ENCODE data around the gene DGKA. TPM values are rescaled to one million over a fixed set of nuclear protein-coding genes. Genes with fewer than 3 reads are reported as not detected.
"Not testable (repeated sequence)": the region's sequence is repeated elsewhere in the genome, so short reads cannot be mapped to it uniquely, and the experiment has no call there.

Gene DGKA
- 10 to 100 TPM; 17.2 to 17.8 (median 17.7) TPM for polyA plus RNA-seq (ENCODE audit: insufficient read length in 3 of 3)

GRCh38 chr12:55930771-55931316, at the start of gene DGKA:
DGKA (plus strand) TSS chr12:55931162; CDS start chr12:55936504, 5,342 bp downstream.
- DNase-seq (ENCODE audit: low read depth in 3 of 3, low spot score in 2 of 3) = no peak

GRCh38 chr12:55885113-55885512, 45.8 kb upstream of the DGKA start:
- no peak for DNase-seq (ENCODE audit: low read depth in 3 of 3, low spot score in 2 of 3)

- no peak for DNase-seq (ENCODE audit: low read depth in 3 of 3, low spot score in 2 of 3)
Measured at GRCh38 chr12:55891310-55891709, 39.7 kb upstream of the DGKA start.

DNA sequence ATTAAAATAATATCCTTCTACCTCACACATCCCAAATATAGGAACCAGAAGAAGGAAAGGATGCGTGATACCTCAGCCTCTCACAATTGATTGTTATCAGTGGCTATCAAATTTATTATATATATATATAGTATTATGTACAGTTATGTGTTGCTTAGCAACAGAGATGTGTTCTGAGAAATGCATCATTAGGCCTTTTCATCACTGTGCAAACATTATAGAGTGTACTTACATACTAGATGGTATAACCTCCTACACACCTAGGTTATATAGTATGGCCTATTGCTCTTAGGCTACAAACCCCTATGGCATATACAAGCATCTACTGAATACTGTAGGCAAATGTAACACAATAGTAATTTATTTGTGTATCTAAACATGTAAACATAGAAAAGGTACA, 37.2 kb upstream of the DGKA start:
- DNase-seq (ENCODE audit: low read depth in 3 of 3, low spot score in 2 of 3) = no peak

DNA sequence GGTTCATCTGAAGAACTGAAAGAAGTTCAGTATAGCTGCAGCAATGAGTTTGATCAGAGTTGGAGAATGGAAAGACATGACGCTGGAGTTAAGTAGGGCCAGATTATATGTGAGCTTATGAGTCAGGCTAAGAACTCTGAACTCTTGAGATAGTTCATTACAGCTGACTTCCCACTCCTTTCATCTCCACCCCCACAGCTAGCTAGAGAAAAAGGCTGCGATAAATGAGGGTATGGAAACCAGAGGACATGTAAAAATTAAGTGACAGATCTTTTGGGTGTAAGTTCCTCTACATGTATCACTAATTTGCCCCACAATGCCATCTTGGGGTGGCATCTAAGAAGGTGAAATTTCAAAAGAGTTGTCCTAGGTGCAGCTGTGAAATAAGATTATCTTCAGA, 31.9 kb upstream of the DGKA start:
- no peak for DNase-seq (ENCODE audit: low read depth in 3 of 3, low spot score in 2 of 3)

DNA sequence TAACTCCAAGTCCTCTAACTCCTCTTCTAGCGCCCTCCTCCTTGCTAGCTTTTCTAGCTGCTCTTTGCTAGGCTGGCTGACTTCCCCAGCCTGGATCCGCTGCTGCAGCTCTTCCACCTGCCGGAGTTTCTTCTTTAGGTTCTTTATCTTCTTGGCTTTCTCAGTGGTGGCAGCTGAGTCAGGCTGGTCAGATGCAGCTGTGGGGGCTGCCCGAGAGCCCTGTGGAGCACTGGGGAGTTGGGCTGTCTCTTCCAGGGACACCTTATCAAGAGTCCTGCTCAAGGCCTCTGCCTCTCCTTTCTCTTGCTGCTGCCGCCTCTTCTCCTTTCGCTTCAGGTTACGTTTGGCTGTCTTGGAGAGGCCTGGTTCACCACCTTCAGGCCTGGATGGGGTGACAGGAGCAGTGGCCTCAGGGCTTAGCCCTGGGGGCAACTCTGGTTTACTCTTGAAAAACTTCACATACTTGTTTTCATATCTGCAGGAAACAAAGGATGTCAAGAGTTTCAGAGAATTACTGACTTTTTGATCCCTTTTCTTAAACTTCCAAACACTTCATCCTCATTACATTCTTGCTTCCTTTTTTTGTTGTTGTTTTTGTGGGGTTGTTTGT, 29.0 kb upstream of the DGKA start:
- no peak for DNase-seq (ENCODE audit: low read depth in 3 of 3, low spot score in 2 of 3)

GRCh38 chr12:55906056-55906455, 24.9 kb upstream of the DGKA start:
- no peak for DNase-seq (ENCODE audit: low read depth in 3 of 3, low spot score in 2 of 3)

DNA sequence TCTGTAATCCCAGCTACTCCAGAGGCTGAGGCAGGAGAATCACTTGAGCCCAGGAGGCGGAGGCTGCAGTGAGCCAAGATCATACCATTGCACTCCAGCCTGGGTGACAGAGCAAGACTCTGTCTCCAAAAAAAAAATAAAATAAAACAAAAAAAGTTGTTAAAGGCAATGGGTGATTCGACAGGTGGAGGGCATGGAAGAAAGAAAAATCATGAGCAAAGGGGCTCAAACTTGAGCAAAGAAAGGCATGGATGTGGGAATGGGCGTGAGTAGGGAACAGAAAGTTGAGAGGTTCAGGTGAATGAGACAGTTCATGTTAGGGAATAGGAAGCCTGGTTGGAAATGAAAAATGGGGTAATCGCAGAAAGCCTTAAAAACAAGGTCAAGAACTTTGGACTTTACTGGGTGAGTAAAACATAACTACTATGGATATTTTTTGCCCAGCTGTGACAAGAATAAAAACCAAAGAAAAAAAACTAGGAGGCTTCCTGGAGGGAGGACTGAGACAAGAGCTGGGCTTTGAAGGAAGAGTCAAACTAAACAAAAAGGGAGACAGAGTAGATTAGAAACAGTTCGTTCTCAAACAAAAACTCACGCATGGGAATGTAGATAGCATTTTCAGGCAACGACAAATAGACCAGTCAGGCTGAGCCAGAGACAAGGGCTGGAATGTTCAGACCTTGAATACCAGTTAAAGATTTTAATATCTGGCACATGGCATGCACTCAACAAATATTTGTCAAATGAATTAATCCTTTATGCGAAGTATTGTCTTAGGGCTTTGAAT, 22.0 kb upstream of the DGKA start:
- no peak for DNase-seq (ENCODE audit: low read depth in 3 of 3, low spot score in 2 of 3)

DNA sequence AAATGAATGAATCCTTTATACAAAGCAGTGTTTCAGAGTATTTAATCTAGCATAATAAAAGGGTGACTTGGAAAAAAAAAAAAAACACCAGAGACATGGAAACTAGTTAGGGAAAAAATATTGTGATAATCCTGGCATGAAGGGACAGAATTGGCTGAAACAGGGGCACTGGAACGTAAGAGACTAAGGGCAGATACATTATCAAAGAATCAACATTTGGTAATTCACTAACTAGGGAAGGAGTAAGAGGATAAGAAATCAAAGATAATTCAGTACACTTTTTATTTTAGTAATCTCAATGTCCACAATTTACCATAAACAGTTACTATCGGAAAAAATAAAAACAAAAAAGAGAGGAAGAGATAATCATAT, 21.5 kb upstream of the DGKA start:
- DNase-seq (ENCODE audit: low read depth in 3 of 3, low spot score in 2 of 3) = no peak

DNA sequence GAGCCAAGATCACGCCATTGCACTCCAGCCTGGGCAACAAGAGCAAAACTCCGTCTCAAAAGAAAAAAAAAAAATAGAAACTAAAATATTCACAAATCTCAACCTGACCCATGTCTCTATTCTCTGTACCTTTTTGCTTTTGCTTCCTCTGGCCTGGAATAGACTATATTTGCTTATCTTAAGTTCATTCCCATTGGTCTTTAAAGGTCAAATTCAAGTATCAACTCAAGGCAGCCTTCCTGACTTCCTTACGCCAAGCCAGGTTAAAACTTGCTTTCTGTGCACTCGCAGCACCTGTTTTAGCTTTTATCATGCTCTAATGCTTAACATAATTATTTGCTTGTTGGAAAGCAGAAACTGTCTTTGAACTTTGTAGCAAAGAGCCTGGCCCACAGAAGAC, 18.1 kb upstream of the DGKA start:
- DNase-seq (ENCODE audit: low read depth in 3 of 3, low spot score in 2 of 3) = no peak

GRCh38 chr12:55915482-55915859, 15.5 kb upstream of the DGKA start:
- DNase-seq (ENCODE audit: low read depth in 3 of 3, low spot score in 2 of 3) = no peak

- DNase-seq (ENCODE audit: low read depth in 3 of 3, low spot score in 2 of 3) = not testable (repeated sequence)
Measured at GRCh38 chr12:55919032-55919431, 11.9 kb upstream of the DGKA start.

GRCh38 chr12:55922126-55922525, 8.8 kb upstream of the DGKA start:
- DNase-seq (ENCODE audit: low read depth in 3 of 3, low spot score in 2 of 3) = no peak

GRCh38 chr12:55923648-55924047, 7.3 kb upstream of the DGKA start:
- not testable (repeated sequence) for DNase-seq (ENCODE audit: low read depth in 3 of 3, low spot score in 2 of 3)

- DNase-seq (ENCODE audit: low read depth in 3 of 3, low spot score in 2 of 3) = no peak
Measured at GRCh38 chr12:55925371-55925770, 5.6 kb upstream of the DGKA start.

GRCh38 chr12:55925870-55926737, 4.9 kb upstream of the DGKA start:
- no peak for DNase-seq (ENCODE audit: low read depth in 3 of 3, low spot score in 2 of 3)

DNA sequence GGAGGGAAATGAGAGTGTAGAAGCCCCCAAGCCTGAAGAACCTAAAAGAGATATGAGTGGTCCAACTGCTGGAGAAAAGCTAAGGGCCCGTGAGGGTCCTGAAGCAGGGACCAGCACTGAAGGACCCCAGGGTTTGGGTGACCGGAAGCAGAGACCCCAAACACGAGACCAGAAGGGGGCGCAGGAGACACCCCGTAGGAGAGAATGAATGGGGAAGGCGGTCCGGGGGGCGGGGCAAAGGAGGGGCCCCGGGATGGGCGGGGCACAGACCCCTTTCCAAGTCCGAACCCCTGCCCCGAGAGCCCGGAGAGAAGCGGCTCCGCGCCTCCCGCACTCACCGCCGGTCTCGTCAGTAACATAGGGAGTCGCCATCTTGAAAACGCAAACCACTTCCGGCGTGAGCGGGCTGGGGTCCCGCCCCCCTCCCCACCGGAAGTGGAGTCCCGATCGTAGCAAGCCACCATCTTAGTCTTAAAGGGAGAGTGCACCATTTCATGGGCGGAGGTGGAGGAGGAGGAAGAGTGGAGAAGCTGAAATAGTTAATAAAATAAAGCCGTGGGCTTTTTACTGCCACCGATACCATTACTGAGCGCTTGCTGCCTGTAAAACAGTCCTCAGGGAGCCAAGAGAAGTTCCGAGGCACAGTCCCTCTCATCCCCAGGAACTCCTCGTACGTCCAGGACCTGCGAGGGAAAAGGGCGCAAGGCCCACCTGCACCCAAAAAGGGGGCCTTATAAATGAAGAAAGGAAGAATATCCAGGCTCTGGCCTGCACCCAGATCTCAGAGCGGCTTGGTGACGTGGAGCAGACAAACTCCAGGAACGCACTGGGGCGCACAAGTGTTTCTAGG, 4.0 kb upstream of the DGKA start:
- peak; percentile 84 to 88 (median 87) for DNase-seq (ENCODE audit: low read depth in 3 of 3, low spot score in 2 of 3)

DNA sequence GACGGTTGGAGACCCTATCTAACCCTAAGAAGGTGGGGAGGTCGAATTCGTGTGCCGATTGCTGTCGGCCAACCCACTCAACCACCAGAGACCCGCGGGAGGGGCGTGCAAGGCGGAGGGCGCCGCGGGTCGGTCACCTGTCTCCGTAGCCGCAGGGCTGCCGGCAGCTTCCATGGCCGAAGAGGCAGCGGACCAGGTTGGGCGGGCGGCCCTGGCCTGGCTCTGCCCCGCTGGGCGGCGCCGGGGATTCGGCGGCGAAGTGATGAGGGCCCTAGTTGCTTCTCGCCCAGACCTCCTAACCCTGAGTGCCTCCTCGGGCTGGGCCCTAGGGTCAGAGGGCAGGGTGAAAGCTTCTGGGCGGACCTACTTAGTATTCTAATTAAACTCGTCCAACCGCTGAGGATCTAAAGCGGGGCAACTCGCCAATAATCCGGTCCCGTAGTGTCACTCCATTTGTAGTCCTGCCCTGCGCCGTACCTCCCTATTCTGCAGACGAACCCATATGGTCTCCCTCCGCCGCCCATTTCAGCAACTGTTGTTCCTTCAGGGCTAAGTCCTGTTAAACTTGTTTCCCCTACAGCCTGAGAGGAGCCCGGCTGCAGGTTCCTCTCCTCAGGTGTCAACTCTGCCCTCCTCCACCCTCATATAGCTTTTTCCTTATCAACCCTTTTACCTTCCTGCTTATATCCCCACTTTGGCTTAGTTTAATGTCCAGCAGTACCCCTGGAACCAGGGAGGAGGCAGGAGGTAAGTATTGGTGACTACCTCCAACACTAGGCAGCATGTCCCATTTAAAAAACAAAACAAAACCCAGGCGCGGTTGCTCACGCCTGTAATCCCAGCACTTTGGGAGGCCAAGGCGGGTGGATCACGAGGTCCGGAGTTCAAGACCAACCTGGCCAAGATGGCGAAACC, 3.1 kb upstream of the DGKA start, which contains the start of gene PYM1:
PYM1 (minus strand) TSS at position 307 of the 915 bp plus-strand sequence; CDS start at position 174, 133 bp downstream.
- DNase-seq (ENCODE audit: low read depth in 3 of 3, low spot score in 2 of 3) = peak in 1 of 3 donors; percentile 56

- DNase-seq (ENCODE audit: low read depth in 3 of 3, low spot score in 2 of 3) = no peak
Measured at GRCh38 chr12:55929306-55929791, 1.6 kb upstream of the DGKA start.

Measured in right renal cortex interstitium (tissue), 3 donors.